ENCODE measurements around the gene UST.

Gene UST

GRCh38 chr6:148985499-148985898 is 238.7 kb downstream of the UST start:
- Histone ChIP-seq H2AFZ (ENCODE audit: low read depth, low read length, severe bottlenecking) (no peak overlapping the region), H3F3A (ENCODE audit: insufficient read depth) (no peaks in the 10 kb centered on the region), H3K79me2 (ENCODE audit: insufficient read depth, low read length) (no peaks in the 10 kb centered on the region), H3K4me3 (ENCODE audit: insufficient read depth, low read length, poor library complexity, severe bottlenecking) (no peak overlapping the region), H3K36me3 (ENCODE audit: low read length) (no peaks in the 10 kb centered on the region), H3K9me3 (ENCODE audit: insufficient read depth, low read length) (no peaks in the 10 kb centered on the region), H3K9me2 (replicated peaks; ENCODE audit: insufficient read depth, low read length) (no peaks in the 10 kb centered on the region), H4K20me1 (ENCODE audit: low read depth, low read length) (no peaks in the 10 kb centered on the region), H3K4me2 (ENCODE audit: low read depth, low read length, poor library complexity, severe bottlenecking) (no peak overlapping the region), H3K27me3 (ENCODE audit: low read length) (no peaks in the 10 kb centered on the region), H3K27ac (ENCODE audit: low read depth, low read length) (no peak overlapping the region), H3K9ac (ENCODE audit: low read length) (no peak overlapping the region)
- no peak for TF ChIP-seq EZH2phosphoT487 (conservative IDR thresholded peaks at IDR 0.05; ENCODE audit: low read length)
- no peak for TF ChIP-seq CTCF (IDR thresholded peaks at IDR 0.05; ENCODE audit: insufficient read depth, low read length, poor library complexity, severe bottlenecking)

GRCh38 chr6:148986608-148987007 is 239.8 kb downstream of the UST start:
- H3K9me3 ChIP-seq (ENCODE audit: insufficient read depth, low read length): no peaks in the 10 kb centered on the region
- no peaks in the 10 kb centered on the region for H3K36me3 ChIP-seq (ENCODE audit: low read length)
- no peak overlapping the region for H3K9ac ChIP-seq (ENCODE audit: low read length)
- no peak overlapping the region for H3K4me3 ChIP-seq (ENCODE audit: insufficient read depth, low read length, poor library complexity, severe bottlenecking)
- no peak for TF ChIP-seq EZH2phosphoT487 (conservative IDR thresholded peaks at IDR 0.05; ENCODE audit: low read length)
- no peak for TF ChIP-seq CTCF (IDR thresholded peaks at IDR 0.05; ENCODE audit: insufficient read depth, low read length, poor library complexity, severe bottlenecking)
- no peak overlapping the region for H3K4me2 ChIP-seq (ENCODE audit: low read depth, low read length, poor library complexity, severe bottlenecking)
- no peaks in the 10 kb centered on the region for H4K20me1 ChIP-seq (ENCODE audit: low read depth, low read length)
- H2AFZ ChIP-seq (ENCODE audit: low read depth, low read length, severe bottlenecking): no peak overlapping the region
- H3K9me2 ChIP-seq (replicated peaks; ENCODE audit: insufficient read depth, low read length): no peaks in the 10 kb centered on the region
- H3K27me3 ChIP-seq (ENCODE audit: low read length): no peaks in the 10 kb centered on the region
- no peaks in the 10 kb centered on the region for H3F3A ChIP-seq (ENCODE audit: insufficient read depth)
- H3K27ac ChIP-seq (ENCODE audit: low read depth, low read length): no peak overlapping the region
- no peaks in the 10 kb centered on the region for H3K79me2 ChIP-seq (ENCODE audit: insufficient read depth, low read length)

GRCh38 chr6:148987982-148988381 is 241.2 kb downstream of the UST start:
- H3K27ac ChIP-seq (ENCODE audit: low read depth, low read length): no peak overlapping the region
- no peaks in the 10 kb centered on the region for H3K9me3 ChIP-seq (ENCODE audit: insufficient read depth, low read length)
- H3K9me2 ChIP-seq (replicated peaks; ENCODE audit: insufficient read depth, low read length): no peaks in the 10 kb centered on the region
- no peak overlapping the region for H3K4me2 ChIP-seq (ENCODE audit: low read depth, low read length, poor library complexity, severe bottlenecking)
- no peaks in the 10 kb centered on the region for H3F3A ChIP-seq (ENCODE audit: insufficient read depth)
- TF ChIP-seq EZH2phosphoT487 (conservative IDR thresholded peaks at IDR 0.05; ENCODE audit: low read length) (no peak), CTCF (IDR thresholded peaks at IDR 0.05; ENCODE audit: insufficient read depth, low read length, poor library complexity, severe bottlenecking) (no peak)
- H3K36me3 ChIP-seq (ENCODE audit: low read length): no peaks in the 10 kb centered on the region
- H3K4me3 ChIP-seq (ENCODE audit: insufficient read depth, low read length, poor library complexity, severe bottlenecking): no peak overlapping the region
- no peaks in the 10 kb centered on the region for H4K20me1 ChIP-seq (ENCODE audit: low read depth, low read length)
- H3K27me3 ChIP-seq (ENCODE audit: low read length): no peaks in the 10 kb centered on the region
- H3K9ac ChIP-seq (ENCODE audit: low read length): no peak overlapping the region
- no peaks in the 10 kb centered on the region for H3K79me2 ChIP-seq (ENCODE audit: insufficient read depth, low read length)
- H2AFZ ChIP-seq (ENCODE audit: low read depth, low read length, severe bottlenecking): no peak overlapping the region

Measured in SU-DHL-6 (cell line).